Gastrocnemius medialis (tissue), 4 donors: ENCODE results near the gene TET1. TPM values are rescaled to one million over a fixed set of nuclear protein-coding genes. Genes with fewer than 3 reads are reported as not detected.

ENCODE experiments used
- ATAC-seq, 2 donors: fragments of 150-250 bp; one replicate each; pipeline ENCODE4 v1.9.1; 2016
- DNase-seq, 2 donors: peaks; one replicate each; pipeline ENCODE4 v3.0.0-alpha.2; 2019
- H3K27ac ChIP-seq, 4 donors: fragments of 200-600 bp; sonication (generic); 1 replicate in 1 of 4; 2 replicates in 3 of 4; pipeline ENCODE4 v1.5.1; 2016 to 2018; ENCODE audit warnings: mild to moderate bottlenecking in 2 of 4, moderate library complexity in 1 of 4
- H3K27me3 ChIP-seq, 3 donors: fragments of 200-600 bp; sonication (generic) in 2 of 3; 1 replicate in 1 of 3; 2 replicates in 2 of 3; pipeline versions ENCODE4 v1.5.1 to v1.6.0; 2016 to 2019; ENCODE audit warnings: mild to moderate bottlenecking in 1 of 3, moderate library complexity in 1 of 3
- H3K36me3 ChIP-seq, 2 donors: fragments of 200-600 bp; sonication (generic) in 1 of 2; one replicate each; pipeline ENCODE4 v1.5.1; 2017 to 2018
- H3K4me1 ChIP-seq, 2 donors: fragments of 200-600 bp; sonication (generic) in 1 of 2; one replicate each; pipeline ENCODE4 v1.5.1; 2016 to 2017; ENCODE audit warnings: mild to moderate bottlenecking in 2 of 2
- H3K4me3 ChIP-seq, 4 donors: fragments of 200-600 bp; sonication (generic) in 3 of 4; 1 replicate in 1 of 4; 2 replicates in 3 of 4; pipeline ENCODE4 v1.5.1; 2016 to 2019; ENCODE audit warnings: mild to moderate bottlenecking in 2 of 4
- H3K9me3 ChIP-seq, 3 donors: fragments of 200-600 bp; sonication (generic) in 2 of 3; 1 replicate in 1 of 3; 2 replicates in 2 of 3; pipeline ENCODE4 v1.5.1; 2016 to 2019
- POLR2A ChIP-seq, 2 donors: fragments of 450-650 bp; IDR thresholded peaks; one replicate each; pipeline ENCODE4 v1.6.1; 2017; ENCODE audit warnings: antibody characterized with exemption in 2 of 2, mild to moderate bottlenecking in 2 of 2, moderate library complexity in 2 of 2
- in situ Hi-C, 4 donors: fragments of 200-750 bp; cut with MboI; loops; one replicate each; pipeline versions ENCODE4 v1.15.0 to v1.8.0; 2017; ENCODE audit warnings: low sequenced_read_pairs in 4 of 4
- intact Hi-C: fragments of 100-400 bp; cut with DNase I; formaldehyde crosslinking; loops from one replicate; pipeline ENCODE4 v1.15.1; 2023; ENCODE audit warnings: low total_unique reads
- total RNA-seq, 4 donors: library from RNA; depleted of rRNA; stranded (reverse); fragments of >200 nt; gene quantifications; one replicate each; pipeline versions ENCODE4 v1.1.0 to v1.2.3, GENCODE V29; 2016
- TF ChIP-seq, protein P1 (sequence below), 5 experiments: fragments of 450-650 bp in 3 of 5; fragments of 200-600 bp in 2 of 5; sonication (generic) in 2 of 5; IDR thresholded peaks in 4 of 5; conservative IDR thresholded peaks in 1 of 5; 1 replicate in 4 of 5; 2 replicates in 1 of 5; pipeline ENCODE4 v1.5.1; 2016 to 2019; ENCODE audit warnings: antibody characterized with exemption in 5 of 5, mild to moderate bottlenecking in 3 of 5, moderate library complexity in 3 of 5

TET1 gene
- total RNA-seq, 4 donors from 2014 or later = 1.00 to 2.0 (median 1.4) TPM

DNA sequence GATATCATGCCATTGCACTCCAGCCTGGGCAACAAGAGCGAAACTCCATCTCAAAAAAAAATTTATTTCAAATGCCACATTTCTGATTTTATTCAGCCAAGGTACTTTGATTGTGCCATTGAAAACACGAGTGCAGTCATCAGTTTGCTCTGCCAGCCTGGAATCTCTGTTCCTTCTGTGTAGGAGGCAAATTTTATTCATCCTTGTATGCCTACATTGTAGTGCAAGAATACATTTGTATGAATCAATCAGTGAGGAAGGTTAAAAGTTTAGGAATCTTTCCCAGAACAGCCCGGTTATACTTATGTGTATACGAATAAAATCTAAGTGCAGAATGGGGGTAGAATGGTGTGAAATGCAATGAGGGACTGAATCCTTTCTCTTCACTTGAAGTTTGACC lies 886 bp upstream of the TET1 start:
- H3K9me3 ChIP-seq = no peaks in the 10 kb centered on the region
- H3K27ac ChIP-seq = no peak overlapping the region
- in situ Hi-C loops (no loop called here), intact Hi-C loops (loop anchor here (10.0 kb wide), 2 partner anchors 46 to 166 kb away; partner anchors contain the start of gene CCAR1)
- DNase-seq (no peak), ATAC-seq (no peak)
- H3K4me1 ChIP-seq = peaks cover 0 to 13% of the 10 kb centered on the region in 2 donors
- no peak overlapping the region for H3K4me3 ChIP-seq
- H3K36me3 ChIP-seq = no peaks in the 10 kb centered on the region
- peaks cover 0 to 7% (median 5%) of the 10 kb centered on the region in 3 donors for H3K27me3 ChIP-seq
- TF ChIP-seq POLR2A (IDR thresholded peaks at IDR 0.05) = no peak

DNA sequence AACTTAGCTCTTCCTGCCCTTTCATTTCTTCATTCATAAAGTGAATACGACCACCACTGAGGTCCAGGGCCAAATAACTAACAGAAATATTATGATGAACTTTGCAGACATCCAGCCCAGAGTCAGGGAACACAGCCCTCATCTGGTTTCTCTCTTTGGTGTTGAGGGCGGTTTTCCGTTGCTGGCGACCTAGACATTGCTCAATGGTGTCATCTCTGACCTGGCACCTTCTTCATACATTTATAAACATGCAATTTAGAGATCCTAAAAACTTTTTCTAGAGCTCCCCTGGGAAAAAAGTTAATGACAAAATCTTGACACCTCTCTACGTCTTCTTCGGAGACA lies 324 bp upstream of the TET1 start:
- H3K4me3 ChIP-seq = peak overlapping the region; percentile 74 to 82 (median 76)
- no peak for DNase-seq
- intact Hi-C loops (loop anchor here (10.0 kb wide), 2 partner anchors 45 to 165 kb away; partner anchors contain the start of gene CCAR1), in situ Hi-C loops (no loop called here)
- H3K36me3 ChIP-seq = no peaks in the 10 kb centered on the region
- TF ChIP-seq POLR2A (IDR thresholded peaks at IDR 0.05) = no peak
- TF ChIP-seq, protein P1, sequence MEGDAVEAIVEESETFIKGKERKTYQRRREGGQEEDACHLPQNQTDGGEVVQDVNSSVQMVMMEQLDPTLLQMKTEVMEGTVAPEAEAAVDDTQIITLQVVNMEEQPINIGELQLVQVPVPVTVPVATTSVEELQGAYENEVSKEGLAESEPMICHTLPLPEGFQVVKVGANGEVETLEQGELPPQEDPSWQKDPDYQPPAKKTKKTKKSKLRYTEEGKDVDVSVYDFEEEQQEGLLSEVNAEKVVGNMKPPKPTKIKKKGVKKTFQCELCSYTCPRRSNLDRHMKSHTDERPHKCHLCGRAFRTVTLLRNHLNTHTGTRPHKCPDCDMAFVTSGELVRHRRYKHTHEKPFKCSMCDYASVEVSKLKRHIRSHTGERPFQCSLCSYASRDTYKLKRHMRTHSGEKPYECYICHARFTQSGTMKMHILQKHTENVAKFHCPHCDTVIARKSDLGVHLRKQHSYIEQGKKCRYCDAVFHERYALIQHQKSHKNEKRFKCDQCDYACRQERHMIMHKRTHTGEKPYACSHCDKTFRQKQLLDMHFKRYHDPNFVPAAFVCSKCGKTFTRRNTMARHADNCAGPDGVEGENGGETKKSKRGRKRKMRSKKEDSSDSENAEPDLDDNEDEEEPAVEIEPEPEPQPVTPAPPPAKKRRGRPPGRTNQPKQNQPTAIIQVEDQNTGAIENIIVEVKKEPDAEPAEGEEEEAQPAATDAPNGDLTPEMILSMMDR (IDR thresholded peaks at IDR 0.05 in 4 of 5, conservative IDR thresholded peaks at IDR 0.05 in 1 of 5) = no peak
- peak; percentile 50 to 55 for ATAC-seq
- H3K9me3 ChIP-seq = no peaks in the 10 kb centered on the region
- peak overlapping the region in 2 of 4 donors; percentile 36 to 37 for H3K27ac ChIP-seq
- H3K4me1 ChIP-seq = peaks cover 0 to 13% of the 10 kb centered on the region in 2 donors
- H3K27me3 ChIP-seq = peaks cover 0 to 7% (median 5%) of the 10 kb centered on the region in 3 donors

DNA sequence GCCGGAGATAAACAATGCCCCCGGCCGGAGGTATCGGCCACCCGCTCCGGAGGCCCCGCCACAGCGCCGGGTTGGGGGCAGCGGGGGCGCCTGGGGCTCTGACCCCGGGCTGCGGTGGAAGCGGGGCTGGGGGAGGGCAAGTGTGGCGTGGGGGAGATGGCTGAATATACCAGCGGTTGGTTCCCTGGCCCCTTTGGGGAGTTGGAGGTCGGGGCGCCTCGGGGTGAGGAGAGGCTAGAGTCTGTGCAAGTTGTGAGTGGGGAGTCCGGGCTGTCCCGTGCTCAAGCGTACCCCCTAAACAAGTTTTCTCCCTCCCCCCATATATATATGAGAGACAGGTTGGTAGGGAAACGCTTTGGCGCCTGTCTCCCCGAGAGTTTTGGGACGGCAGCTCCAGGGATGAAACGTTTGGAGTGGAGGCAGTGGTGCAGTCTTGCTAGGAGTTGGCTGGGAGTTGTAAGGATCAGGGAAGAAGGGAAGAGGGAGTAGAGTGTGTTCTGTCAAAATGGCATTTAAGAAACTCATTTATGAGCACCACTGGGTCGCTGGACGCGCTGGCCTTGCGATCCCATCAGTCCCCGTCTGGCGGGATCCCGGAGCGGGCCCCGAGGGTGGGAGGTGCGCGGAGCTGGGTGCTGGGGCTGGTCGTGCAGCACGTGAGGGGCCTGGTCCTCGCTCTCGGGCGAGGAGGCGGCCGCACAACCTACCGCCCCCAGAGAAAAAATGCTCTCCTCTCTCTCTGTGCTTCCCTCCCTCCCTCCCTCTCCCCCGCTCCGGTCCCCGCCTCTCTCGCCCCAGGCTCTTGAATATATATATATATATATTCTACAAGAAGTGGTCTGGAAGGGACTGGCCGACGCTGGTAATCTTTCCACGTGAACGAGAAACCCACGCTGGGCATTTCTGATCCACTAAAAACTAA lies 1.1 kb downstream of the TET1 start:
- H3K27me3 ChIP-seq = peaks cover 0 to 7% (median 5%) of the 10 kb centered on the region in 3 donors
- in situ Hi-C loops (no loop called here), intact Hi-C loops (no loop called here)

DNA sequence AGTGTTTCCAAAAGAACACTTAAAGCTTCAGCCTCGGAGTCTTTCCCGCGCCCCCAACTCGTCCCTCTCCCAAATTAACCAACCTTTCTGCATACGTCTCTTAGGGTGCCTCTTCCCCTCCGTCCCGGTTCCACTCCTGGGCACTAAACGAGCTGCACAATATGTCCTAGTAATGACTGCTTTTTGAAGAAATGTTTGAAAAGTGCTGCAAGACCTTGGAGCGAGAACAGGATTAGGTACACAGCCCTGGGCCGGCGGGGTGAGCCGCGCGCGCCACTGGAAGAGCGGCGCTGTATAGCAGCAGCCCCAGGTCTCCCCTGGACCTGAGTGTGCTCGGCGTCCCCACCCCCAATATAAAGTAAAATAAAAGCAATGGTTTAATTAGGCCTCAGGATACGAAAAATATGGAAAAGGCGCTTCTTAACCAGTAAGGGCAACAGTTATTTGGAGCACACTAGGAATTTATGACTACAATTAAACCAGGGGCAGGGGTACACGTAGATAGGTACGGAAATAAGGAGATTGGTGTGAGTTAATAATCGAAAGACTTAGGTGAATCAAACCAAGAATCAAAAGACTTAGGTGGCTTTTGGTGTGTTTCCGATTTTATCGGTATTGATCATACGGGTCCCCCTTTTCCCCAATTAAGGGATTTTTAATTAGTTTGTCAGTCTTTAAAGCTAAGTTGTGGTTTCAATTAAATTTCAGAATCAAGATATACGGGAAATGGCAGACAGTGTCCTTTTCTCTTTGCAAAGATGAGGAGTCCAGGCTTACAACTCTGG lies 1.9 kb downstream of the TET1 start:
- TF ChIP-seq POLR2A (IDR thresholded peaks at IDR 0.05) = no peak
- TF ChIP-seq, protein P1 (IDR thresholded peaks at IDR 0.05 in 4 of 5, conservative IDR thresholded peaks at IDR 0.05 in 1 of 5) = no peak
- Histone ChIP-seq H3K27me3 (peaks cover 0 to 7% (median 5%) of the 10 kb centered on the region in 3 donors), H3K27ac (peak overlapping the region in 3 of 4 donors; percentile 1 to 29 (median 2)), H3K36me3 (no peaks in the 10 kb centered on the region), H3K9me3 (no peaks in the 10 kb centered on the region), H3K4me1 (peaks cover 0 to 13% of the 10 kb centered on the region in 2 donors), H3K4me3 (peak overlapping the region; percentile 74 to 82 (median 76))
- intact Hi-C loops (no loop called here), in situ Hi-C loops (no loop called here)
- DNase-seq = no peak
- ATAC-seq = no peak

More for the DNA sequence above, 1.1 kb downstream of the TET1 start:
- H3K9me3 ChIP-seq = no peaks in the 10 kb centered on the region
- peak overlapping the region; percentile 74 to 82 (median 76) for H3K4me3 ChIP-seq
- TF ChIP-seq, protein P1 (IDR thresholded peaks at IDR 0.05 in 4 of 5, conservative IDR thresholded peaks at IDR 0.05 in 1 of 5) = no peak
- TF ChIP-seq POLR2A (IDR thresholded peaks at IDR 0.05) = no peak
- ATAC-seq (peak; percentile 31 to 48), DNase-seq (no peak)
- H3K36me3 ChIP-seq = no peaks in the 10 kb centered on the region
- peaks cover 0 to 13% of the 10 kb centered on the region in 2 donors for H3K4me1 ChIP-seq
- H3K27ac ChIP-seq = peak overlapping the region in 3 of 4 donors; percentile 9 to 41 (median 37)
